IPS DF 6.9 (cell line): ENCODE measurements around the gene OR2AE1.

Source experiments
- DNase-seq: peaks from one replicate; pipeline ENCODE4 v3.0.0-alpha.2; 2013; ENCODE audit warnings: low read depth, low spot score
- H3K27ac ChIP-seq: one replicate; pipeline ENCODE4 v1.5.1; 2013; ENCODE audit warnings: low read length, control low read depth
- H3K27me3 ChIP-seq: 2 replicates; pipeline ENCODE4 v1.6.1; 2013; ENCODE audit warnings: mild to moderate bottlenecking, low read length; ENCODE audit not compliant: control insufficient read depth, insufficient read depth
- H3K36me3 ChIP-seq: 2 replicates; pipeline ENCODE4 v1.6.1; 2013; ENCODE audit warnings: low read length; ENCODE audit not compliant: control insufficient read depth, insufficient read depth
- H3K4me1 ChIP-seq: 2 replicates; pipeline ENCODE4 v1.6.1; 2013; ENCODE audit warnings: low read length; ENCODE audit not compliant: control insufficient read depth, insufficient read depth
- H3K4me3 ChIP-seq: 2 replicates; pipeline ENCODE4 v1.5.1; 2013; ENCODE audit warnings: mild to moderate bottlenecking, low read length
- H3K9me3 ChIP-seq: 2 replicates; pipeline ENCODE4 v1.6.1; 2013; ENCODE audit warnings: low read length, inconsistent platforms; ENCODE audit not compliant: control insufficient read depth, insufficient read depth
- WGBS: extraction: QIAGEN DNeasy Blood & Tissue Kit; methylation state at CpG from one replicate; pipeline ENCODE4 v1.1.7; 2013; ENCODE audit warnings: mixed read lengths, missing lambda C conversion rate; ENCODE audit not compliant: insufficient read length, insufficient coverage; 5-methylcytosine and 5-hydroxymethylcytosine counted together

Gene OR2AE1, protein sequence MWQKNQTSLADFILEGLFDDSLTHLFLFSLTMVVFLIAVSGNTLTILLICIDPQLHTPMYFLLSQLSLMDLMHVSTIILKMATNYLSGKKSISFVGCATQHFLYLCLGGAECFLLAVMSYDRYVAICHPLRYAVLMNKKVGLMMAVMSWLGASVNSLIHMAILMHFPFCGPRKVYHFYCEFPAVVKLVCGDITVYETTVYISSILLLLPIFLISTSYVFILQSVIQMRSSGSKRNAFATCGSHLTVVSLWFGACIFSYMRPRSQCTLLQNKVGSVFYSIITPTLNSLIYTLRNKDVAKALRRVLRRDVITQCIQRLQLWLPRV

DNA sequence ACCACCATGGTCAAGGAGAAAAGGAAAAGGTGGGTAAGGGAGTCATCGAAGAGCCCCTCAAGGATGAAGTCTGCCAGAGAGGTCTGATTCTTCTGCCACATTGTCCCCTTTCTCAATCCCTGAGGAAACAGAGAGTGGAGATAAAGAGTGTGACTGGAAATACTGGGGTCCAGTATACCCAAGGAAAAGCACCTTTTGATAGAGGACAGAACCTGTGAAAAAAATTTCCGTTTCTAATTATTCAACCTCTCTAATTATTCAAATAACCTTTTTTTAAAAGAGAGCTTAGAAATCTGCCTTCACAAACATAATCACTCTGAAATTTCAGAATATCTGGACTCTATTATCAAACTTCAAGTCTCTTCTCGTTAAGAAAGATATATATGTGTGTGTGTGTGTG is at the start of gene OR2AE1:
Gene OR2AE1, minus strand, starts transcription at position 101 of the 400 bp plus-strand sequence. Its CDS starts 0 bp downstream, at position 101.
- WGBS = no CpG with 5 or more reads among the region's 3 CpGs
- H3K4me3 ChIP-seq = no peak within 1 kb of the TSS

DNA sequence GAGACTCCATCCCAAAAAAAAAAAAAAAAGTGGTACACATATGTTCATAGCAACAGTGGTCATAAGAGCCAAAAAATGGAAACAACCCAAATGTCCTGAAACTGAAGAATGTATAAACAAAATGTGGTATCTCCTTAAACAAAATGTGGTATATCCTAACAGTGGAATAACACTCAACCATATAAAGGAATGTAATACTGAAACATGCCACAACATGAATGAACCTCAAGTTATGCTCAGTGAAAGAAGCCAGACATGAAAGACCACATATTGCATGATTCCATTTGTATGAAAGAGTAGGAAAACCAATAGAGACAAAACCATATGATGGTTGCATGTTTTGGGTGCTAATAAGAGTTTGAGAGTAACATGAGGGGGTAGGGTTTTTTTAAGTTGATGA is 49.5 kb upstream of the OR2AE1 start:
- no peak for DNase-seq
- Histone ChIP-seq H3K4me3 (no peak overlapping the region), H3K36me3 (no peaks in the 10 kb centered on the region), H3K4me1 (peaks cover 3% of the 10 kb centered on the region; the same call in 1 of the 2 replicates), H3K27ac (no peak overlapping the region), H3K27me3 (no peaks in the 10 kb centered on the region), H3K9me3 (no peaks in the 10 kb centered on the region)

More for the DNA sequence above, at the start of gene OR2AE1:
- H3K27me3 ChIP-seq = no peaks in the 10 kb centered on the region
- H3K9me3 ChIP-seq = no peaks in the 10 kb centered on the region
- no peak for DNase-seq
- no peaks in the 10 kb centered on the region for H3K4me1 ChIP-seq
- H3K27ac ChIP-seq = no peak within 1 kb of the TSS
- no peaks in the 10 kb centered on the region for H3K36me3 ChIP-seq

DNA sequence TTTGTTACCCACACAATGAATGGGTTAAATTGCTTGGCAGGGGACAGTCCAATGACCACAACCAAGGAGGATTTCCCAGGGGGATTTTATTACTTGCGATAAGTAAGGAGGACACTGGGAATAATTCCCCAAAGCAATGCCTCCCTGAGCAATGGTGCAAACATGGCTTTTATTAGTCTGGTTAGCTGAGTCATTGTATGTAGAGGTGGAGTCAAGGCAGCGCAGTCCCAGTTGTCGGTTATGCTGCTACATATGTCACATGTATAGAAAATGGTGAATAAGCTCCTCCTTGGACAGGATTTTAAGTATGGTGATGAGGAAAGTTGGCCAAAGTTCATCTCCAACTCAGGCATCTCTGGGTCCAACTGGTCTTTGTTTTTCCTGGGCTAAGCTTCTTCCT is 46.4 kb upstream of the OR2AE1 start:
- H3K4me1 ChIP-seq = no peaks in the 10 kb centered on the region
- no CpG with 5 or more reads among the region's 3 CpGs for WGBS
- H3K27ac ChIP-seq = no peak overlapping the region
- H3K9me3 ChIP-seq = no peaks in the 10 kb centered on the region
- H3K36me3 ChIP-seq = no peaks in the 10 kb centered on the region
- H3K4me3 ChIP-seq = no peak overlapping the region
- no peaks in the 10 kb centered on the region for H3K27me3 ChIP-seq
- no peak for DNase-seq

DNA sequence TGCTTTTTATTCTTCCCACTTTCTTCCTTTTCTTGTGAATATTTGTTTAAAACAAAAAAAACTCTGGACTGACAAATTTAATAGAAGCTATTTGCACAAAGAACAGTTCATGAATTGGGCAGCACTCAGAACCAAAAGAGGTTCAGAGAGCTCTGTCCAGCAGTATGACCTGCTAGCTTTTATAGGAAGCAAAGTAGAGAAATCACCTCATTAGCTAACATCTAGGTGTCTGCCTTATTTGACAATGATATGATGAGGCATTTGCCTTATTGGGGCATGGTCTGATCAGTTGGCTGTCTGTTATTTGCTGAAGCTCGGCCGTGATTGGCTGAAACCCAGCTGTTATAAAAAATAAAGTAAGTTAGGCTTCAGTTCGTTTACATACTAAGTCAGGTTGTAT is 43.3 kb upstream of the OR2AE1 start:
- Histone ChIP-seq H3K4me3 (no peak overlapping the region), H3K9me3 (no peaks in the 10 kb centered on the region), H3K27me3 (no peaks in the 10 kb centered on the region), H3K27ac (no peak overlapping the region), H3K4me1 (no peaks in the 10 kb centered on the region), H3K36me3 (no peaks in the 10 kb centered on the region; the same call in 1 of the 2 replicates)
- no CpG with 5 or more reads among the region's 3 CpGs for WGBS
- DNase-seq = no peak

DNA sequence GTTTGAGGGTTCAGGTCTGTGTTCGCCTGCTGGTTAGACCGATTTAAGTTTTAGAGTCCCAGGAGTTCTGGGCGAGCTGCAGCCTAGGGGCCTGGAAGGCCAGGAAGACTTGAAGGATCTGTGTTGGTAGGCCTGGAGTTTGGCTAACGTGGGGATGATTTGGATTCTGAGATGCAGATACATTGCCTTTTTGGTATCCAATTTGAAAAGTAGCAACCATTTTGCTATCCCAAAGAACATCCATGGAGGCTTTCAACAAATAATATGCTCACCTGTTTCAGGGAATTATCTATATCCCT is 42.9 kb upstream of the OR2AE1 start:
- Histone ChIP-seq H3K27ac (no peak overlapping the region), H3K4me3 (peak overlapping the region; percentile 89; the same call in 1 of the 2 replicates), H3K27me3 (no peaks in the 10 kb centered on the region), H3K4me1 (no peaks in the 10 kb centered on the region), H3K9me3 (no peaks in the 10 kb centered on the region), H3K36me3 (no peaks in the 10 kb centered on the region; the same call in 1 of the 2 replicates)
- no CpG with 5 or more reads among the region's 4 CpGs for WGBS
- DNase-seq = no peak

DNA sequence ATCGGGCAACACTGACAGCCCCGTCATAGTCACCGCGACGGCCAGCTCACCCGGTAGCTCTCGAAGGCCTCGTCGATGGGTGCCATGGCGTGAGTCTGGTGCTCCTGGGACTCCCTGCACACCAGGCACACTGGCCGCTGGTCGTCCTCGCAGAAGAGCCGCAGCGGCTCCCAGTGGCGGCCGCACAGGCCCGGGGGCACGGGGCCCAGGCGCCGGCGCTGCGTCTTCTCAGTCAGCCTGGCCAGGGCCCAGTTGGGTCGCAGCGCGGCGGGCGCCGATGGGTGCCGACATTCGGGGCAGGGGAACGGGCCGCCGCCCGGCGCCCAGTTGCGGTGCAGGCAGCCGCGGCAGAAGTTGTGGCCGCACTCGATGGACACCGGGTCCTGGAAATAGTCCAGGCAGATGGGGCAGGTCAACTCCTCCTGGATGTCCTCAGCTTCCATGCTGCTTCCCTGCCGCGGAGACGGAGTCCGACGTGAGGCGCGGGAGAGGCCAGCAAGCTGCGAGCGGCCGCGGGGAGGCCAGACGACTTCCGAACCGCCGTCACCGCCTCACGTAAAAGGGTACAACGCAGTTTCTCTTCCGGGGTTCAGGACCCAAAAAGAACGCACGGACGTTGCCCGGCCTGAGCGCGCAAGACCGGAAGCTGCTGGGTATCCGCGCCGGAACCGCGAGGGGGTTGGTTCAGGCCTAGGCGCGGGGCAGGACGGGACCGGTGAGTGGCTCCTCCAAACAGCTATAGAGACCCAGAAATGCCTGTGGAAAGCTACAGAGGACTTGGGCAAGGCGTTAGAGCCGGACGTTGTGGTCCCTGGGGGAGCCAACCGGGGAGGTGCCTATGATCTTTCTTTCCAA is 42.4 kb upstream of the OR2AE1 start, which contains the start of gene TRIM4:
Gene TRIM4, minus strand, starts transcription at position 572 of the 855 bp plus-strand sequence. Its CDS starts 129 bp downstream, at position 443.
- Histone ChIP-seq H3K27me3 (no peaks in the 10 kb centered on the region), H3K36me3 (no peaks in the 10 kb centered on the region; the same call in 1 of the 2 replicates), H3K9me3 (no peaks in the 10 kb centered on the region), H3K4me3 (peak within 1 kb of the TSS; percentile 89), H3K27ac (no peak within 1 kb of the TSS), H3K4me1 (no peaks in the 10 kb centered on the region)
- no peak for DNase-seq
- WGBS = no CpG with 5 or more reads among the region's 81 CpGs

DNA sequence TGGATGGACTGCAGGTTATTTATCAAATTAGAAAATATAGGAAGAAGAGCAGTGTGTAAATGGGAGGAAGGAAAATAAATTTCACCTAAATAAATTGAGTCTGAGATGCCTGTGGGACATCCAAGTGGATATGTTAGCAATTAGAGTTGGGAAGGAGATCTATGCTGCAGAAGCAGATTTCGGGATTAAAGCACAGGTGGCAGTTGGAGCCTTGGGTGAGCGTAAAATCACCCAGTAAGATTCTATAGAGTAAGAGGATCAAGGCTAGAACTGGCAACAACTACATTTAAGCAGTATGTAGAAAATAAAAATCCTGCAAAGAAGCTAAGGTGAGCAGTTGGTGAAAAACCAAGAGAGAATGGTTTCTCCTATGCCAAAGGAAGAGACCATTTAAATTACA is 34.1 kb upstream of the OR2AE1 start:
- Histone ChIP-seq H3K9me3 (no peaks in the 10 kb centered on the region), H3K36me3 (peaks cover 6% of the 10 kb centered on the region; the same call in 1 of the 2 replicates), H3K27me3 (no peaks in the 10 kb centered on the region), H3K27ac (no peak overlapping the region), H3K4me3 (no peak overlapping the region), H3K4me1 (no peaks in the 10 kb centered on the region)
- no peak for DNase-seq
- WGBS = no CpG with 5 or more reads among the region's 2 CpGs

DNA sequence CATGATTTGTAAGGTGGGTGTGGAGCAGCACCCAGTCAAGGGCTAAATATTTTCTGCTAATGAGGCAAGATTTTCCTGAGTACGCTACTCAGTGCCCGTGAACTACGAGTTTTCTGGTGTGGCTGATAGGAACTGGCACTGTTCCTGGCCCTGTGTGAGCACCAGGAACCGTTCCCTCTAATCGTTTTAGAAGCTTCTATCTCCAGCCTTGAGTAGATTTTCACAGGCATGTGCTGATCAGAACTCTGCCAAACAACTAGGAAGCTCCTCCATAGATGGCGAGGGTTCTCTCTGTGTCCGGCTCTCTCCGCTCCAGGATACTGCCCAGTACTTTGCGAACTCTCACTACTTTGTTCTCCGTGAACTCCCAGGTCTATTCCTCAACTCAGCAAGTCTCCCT is 24.7 kb upstream of the OR2AE1 start:
- DNase-seq = no peak
- peaks cover 11% of the 10 kb centered on the region; the same call in 1 of the 2 replicates for H3K36me3 ChIP-seq
- H3K4me3 ChIP-seq = no peak overlapping the region
- H3K9me3 ChIP-seq = no peaks in the 10 kb centered on the region
- no CpG with 5 or more reads among the region's 10 CpGs for WGBS
- H3K27me3 ChIP-seq = no peaks in the 10 kb centered on the region
- H3K4me1 ChIP-seq = no peaks in the 10 kb centered on the region
- no peak overlapping the region for H3K27ac ChIP-seq

DNA sequence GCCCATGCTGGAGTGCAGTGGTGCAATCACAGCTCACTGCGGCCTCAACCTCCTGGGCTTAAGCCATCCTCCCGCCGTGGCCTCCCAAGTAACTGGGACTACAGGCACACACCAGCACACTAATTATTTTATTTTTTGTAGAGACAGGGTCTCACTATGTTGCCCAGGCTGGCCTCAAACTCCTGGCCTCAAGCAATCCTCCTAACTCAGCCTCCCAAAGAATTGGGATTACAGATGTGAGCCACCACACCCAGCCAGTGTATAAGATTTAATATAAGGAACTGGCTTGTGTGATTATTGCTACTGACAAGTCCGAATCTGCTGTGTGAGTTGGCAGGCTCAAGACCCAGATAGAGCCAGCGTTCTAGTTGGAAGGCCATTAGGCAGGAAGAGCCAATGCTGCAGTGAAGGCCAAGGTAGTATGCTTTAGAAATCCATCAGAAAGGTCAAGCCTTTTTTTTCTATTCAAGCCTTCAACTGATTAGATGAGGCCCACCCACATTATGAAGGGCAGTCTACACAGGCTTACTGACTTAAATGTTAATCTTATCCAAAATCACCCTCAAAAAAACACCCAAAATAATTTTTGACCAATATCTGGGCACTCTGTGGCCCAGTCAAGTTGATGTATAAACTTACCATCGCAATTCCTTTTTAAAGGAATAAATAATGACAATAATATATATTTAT is 23.1 kb upstream of the OR2AE1 start:
- peaks cover 11% of the 10 kb centered on the region; the same call in 1 of the 2 replicates for H3K36me3 ChIP-seq
- no peak overlapping the region for H3K4me3 ChIP-seq
- H3K9me3 ChIP-seq = no peaks in the 10 kb centered on the region
- no peaks in the 10 kb centered on the region for H3K27me3 ChIP-seq
- no peak overlapping the region for H3K27ac ChIP-seq
- H3K4me1 ChIP-seq = no peaks in the 10 kb centered on the region
- WGBS = no CpG with 5 or more reads among the region's 6 CpGs
- DNase-seq = no peak

DNA sequence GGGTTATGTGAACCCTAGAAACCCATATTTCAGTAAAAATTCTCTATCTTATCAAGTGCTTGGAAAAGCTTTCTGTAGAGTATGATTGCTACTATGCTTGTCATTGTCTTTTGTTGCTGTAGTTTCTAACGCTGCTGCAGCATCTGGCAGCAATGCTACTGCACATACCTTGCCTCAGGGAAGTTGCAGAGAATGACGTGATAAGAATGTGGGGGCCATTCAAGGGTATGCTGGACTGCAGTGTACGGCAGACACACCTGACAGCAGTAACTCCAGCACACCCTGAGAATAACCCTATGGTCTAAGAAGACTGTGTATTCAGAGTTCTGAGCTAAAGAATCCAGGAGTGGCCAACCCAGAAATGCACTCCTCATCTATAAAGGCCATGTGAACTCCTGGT is 22.0 kb upstream of the OR2AE1 start:
- Histone ChIP-seq H3K36me3 (peaks cover 11% of the 10 kb centered on the region; the same call in 1 of the 2 replicates), H3K4me3 (no peak overlapping the region)

More for the DNA sequence above, 22.0 kb upstream of the OR2AE1 start:
- H3K9me3 ChIP-seq = no peaks in the 10 kb centered on the region
- H3K4me1 ChIP-seq = no peaks in the 10 kb centered on the region
- no peak for DNase-seq
- H3K27me3 ChIP-seq = no peaks in the 10 kb centered on the region
- no peak overlapping the region for H3K27ac ChIP-seq
- WGBS = no CpG with 5 or more reads among the region's 3 CpGs
